Pulmonary artery endothelial cell (primary cell): ENCODE measurements around the gene NRCAM. TPM values are rescaled to one million over a fixed set of nuclear protein-coding genes. Genes with fewer than 3 reads are reported as not detected.
"Not testable (repeated sequence)": the region's sequence is repeated elsewhere in the genome, so short reads cannot be mapped to it uniquely, and the experiment has no call there.

Experiments used
- DNase-seq: peaks from one replicate; pipeline ENCODE4 v3.0.0-alpha.2; 2011; ENCODE audit warnings: low read depth, low spot score
- total RNA-seq: library from RNA; depleted of rRNA; stranded (reverse); fragments of >200 nt; gene quantifications from 2 replicates; pipeline ENCODE4 v1.2.3, GENCODE V29; 2014

NRCAM gene
- total RNA-seq, 1 donor from 2014 or later, result 87.2 TPM

GRCh38 chr7:108348913-108349312, 107.3 kb downstream of the NRCAM start:
- DNase-seq, result peak; percentile 20

GRCh38 chr7:108347616-108348015, 108.6 kb downstream of the NRCAM start:
- DNase-seq, result no peak

DNA sequence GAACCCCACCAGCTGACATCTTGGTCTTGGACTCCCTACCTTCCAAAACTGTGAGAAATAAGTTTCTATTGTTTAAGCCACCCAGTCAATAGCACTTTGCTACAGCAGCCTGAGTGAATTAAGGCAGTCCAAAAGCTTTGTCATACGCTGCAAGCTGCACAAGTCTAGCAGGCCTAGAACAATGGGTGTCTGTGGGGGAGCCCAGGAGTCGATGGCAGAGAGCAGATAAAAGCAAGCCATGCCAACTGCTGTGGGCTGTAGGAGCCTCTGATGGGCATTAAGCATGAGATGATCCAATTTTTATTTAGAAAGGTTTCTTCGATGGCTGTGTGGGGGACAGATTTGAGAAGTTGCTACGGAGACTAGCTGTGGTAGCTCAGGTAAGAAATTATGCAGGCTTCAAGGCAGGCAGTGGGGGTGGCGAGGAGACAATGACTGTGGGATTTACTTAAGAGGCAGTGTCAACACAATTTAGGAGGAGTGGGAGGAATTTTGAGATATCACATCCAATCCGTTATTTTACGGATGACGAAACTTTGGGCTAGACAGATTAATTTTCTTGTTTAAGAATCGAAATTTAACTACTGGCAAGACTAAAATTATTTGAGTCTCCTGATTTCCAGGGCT, 110.4 kb downstream of the NRCAM start:
- DNase-seq, result no peak

- DNase-seq, result no peak
Measured at GRCh38 chr7:108340856-108341411, 115.3 kb downstream of the NRCAM start.

- not testable (repeated sequence) for DNase-seq
Measured at GRCh38 chr7:108340406-108340805, 115.8 kb downstream of the NRCAM start.

DNA sequence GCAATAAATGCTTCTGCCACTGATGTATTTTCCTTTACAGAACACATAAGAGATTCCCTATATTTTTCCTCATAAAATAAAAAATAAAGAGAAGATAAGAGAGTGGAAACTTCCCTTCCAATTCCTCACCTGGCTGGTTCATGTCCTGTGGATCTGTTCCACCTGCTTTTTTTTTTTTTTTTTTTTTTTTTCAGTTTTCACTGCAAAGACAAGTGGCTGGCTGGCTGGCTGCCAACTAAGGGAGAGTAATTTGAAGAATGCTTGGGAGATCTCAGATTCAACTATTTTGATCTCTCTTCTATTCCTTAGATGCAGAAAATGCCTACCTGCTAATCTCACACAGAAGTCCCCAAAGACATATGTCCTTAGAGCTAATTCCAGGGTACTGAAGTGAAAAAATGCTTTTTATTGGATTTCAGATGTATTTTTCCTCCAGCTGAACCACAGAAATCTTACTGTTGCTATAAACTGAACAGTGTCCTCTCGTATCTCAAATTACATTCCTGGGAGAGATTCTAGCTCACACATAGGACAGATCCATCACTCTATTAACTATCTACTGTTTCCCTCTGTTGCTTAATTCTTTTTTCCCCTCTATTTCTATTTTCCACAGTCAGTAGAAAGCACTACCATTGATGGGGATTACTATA, 120.8 kb downstream of the NRCAM start:
- DNase-seq, result no peak

- no peak for DNase-seq
Measured at GRCh38 chr7:108332937-108333336, 123.3 kb downstream of the NRCAM start.

- no peak for DNase-seq
Measured at GRCh38 chr7:108331971-108332370, 124.3 kb downstream of the NRCAM start.

DNA sequence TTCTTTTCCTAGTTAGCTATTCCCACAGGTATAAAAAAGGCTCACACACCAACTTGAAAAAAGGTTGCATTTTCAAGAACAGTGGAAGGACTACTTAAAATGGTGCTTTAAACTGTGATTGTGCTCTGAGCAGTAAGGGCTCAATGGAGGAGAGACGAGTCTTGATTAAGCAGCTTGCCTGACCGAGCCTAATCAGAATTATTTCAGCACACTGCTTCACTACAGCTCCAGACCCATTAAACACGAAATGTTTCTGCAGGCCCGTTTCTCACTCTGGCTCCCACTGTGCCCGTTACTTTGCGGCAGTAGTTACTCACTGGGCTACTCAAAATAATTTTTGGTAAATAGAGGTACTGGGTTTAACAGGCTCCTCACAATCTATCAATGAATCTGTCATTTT, 126.0 kb downstream of the NRCAM start:
- DNase-seq, result no peak

DNA sequence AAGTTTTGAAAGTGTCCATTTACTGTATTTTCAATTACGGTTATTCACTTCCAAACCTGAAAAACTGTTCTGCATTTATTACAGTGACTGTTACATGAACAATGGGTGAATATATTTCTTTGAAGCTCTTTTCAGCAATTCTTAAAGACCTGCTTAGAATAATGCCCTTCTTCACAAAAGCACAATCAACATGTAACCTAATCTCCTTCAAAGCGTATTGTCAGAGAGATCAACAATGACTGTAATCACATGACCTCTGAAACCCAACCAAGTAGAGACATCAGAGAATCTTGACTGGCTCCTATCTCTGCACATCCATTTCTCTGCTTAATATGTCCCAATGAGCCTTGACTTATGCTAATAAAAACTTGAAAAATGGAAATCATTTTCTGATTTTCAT, 126.7 kb downstream of the NRCAM start:
- no peak for DNase-seq

DNA sequence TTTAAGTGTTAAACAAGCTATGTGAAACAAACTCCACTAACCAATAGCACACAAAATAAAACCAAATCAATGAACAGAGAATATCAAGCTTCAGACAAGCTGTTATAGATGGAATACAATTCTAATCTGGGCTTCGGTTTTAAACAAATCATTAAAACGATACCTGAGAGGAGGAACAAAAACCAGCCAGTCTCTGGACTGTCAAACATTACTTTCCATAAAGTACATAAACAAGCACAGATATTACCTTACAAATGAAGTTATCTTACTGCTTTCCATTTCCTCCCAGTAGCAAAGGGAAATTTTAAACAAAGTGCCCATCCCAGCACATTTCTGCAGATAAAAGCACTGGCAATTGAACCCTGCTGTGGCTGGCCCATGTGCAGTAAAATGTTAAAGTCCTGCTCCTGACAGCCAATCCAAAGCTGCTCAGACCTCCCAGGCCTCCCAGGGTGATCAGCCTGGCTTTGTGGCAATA, 128.0 kb downstream of the NRCAM start:
- DNase-seq, result no peak

DNA sequence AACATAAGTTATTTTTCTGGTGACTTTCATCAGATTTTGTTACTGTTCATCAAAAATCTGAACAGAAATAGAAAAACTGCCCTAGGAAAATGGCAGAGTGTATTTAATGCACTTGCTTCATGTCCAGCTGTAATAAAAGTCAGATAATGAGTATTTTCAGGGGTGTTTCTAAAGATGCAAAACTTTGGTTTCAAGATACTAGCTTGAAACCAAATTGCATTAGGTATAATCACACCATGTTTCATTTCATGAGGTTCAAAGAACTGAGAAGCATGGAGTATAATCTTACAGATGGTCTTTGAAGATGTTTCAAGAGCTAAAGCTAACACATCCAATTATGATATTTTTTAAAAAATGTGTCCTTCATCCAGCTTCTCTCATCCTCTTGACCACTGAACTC, 128.9 kb downstream of the NRCAM start:
- no peak for DNase-seq

DNA sequence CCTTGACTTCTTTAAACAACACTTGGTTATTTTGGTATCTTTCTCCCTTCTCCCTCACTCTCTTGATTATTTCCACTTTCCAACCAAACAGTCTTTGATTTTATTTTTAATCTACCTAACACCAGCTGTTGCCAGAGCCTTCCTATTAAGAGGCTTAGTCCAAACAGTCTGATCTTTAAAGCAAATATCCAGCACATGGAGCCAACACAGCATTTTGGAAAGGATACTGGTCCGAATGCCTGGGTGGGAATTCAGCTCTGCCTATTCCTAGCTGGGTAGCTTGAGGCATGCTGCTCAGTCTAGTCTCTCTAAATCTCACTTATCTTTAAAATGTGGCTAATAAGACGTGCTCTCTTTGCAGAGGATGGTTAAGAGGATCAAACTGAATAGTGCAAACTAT, 129.3 kb downstream of the NRCAM start:
- DNase-seq, result no peak

DNA sequence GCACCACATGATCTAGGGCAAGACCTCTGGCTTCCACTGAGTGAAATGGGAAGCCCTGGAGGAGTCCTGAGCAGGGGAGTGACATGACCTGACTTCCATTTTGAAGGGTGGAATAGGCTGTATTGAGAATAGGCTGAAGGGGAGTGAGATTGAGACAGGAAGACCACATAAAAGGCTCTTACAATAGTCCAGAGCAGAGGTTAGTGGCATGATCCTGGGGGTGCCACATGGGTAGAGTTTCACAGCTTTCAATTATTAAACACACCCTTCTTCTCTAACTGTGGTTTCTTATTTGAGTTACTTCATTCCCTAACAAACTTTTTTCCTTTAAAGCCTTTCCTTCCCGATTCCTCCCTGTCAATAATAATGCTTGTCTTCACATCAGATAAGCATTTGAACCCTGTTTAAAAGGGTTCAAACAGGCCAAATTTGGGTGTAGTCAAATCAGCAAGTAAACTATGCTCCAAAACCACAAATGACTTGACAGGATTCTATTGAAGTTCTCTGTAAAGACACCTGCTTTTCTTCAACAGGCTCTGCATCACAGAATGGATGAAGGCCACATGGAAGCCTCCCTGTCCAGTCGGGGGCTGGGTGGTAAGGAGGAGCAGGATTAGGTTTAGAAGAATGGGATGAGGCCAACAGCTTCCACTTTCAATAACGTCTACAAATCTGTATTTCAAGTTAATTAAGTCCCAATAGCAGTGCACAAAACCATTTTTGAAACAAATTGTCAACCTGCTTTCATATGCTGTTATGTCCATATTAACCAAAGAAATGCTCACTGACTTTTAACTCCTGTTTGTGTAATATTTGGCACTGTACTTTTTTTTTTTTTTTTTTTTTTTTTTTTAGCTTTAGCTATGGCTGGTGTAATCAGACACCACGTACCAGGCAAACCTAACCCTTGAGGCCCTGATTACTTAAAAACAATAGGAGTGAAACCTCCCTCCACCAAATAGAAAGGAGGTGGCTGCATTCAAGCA, 131.9 kb downstream of the NRCAM start:
- DNase-seq, result no peak

DNA sequence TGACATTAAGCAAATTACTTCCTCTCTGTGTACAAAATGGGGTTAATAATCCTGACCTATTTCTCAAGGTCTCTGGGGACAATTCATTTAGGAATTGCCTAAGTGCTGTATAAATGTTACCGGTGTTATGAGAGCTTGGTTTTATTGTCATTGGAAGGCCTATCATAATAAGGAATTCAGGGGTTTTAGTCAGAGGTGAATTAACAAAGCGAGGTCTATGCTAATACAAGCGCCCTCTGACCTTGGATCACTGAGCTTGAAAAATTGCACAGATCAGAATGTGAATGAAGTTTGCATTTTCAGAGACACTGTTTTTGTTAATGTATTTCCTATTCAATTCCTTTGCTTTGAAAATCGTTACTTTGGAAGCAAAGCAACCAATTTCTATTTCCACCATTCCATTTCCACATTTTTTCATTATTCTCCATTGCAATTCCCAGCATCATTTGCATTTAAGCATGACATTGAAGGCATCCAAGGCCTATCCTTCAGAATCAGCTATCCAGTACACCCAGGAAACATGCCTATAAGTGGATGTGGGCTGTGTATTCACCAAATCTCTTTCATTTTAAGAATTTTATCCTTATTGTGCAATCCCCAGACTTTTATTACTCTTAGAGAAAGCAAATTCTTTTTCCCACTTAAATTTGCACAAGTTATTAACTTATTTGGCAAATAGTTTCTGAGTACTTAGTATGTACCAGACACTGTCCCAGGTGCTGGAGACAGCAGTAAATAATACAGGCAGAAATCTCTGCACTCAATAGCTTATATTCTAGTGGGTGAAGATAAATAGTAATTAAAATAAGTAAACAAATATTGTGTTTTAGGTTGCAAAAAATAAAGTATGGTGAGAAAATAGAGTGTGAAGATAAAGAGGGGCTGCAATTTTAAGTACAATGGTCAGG, 133.1 kb downstream of the NRCAM start:
- DNase-seq, result no peak

GRCh38 chr7:108322046-108322445, 134.2 kb downstream of the NRCAM start:
- DNase-seq, result no peak

DNA sequence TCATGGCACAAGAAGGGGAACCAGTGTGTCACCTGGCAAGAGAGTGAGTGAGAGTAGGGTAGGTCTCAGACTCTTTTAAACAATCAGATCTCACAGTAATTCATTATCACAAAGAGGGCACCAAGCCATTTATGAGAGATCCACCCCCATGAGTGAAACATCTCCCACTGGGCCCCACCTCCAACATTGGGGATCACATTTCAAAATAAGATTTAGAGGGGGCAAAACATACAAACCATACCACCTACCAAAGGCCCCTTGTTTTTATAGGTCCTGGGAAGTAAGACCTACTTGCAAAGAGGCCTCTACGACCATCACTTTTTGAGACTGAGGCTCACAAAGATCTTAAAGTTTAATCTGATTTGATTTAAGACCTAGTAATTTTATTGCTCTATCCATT, 134.9 kb downstream of the NRCAM start:
- no peak for DNase-seq

- no peak for DNase-seq
Measured at GRCh38 chr7:108316708-108317107, 139.5 kb downstream of the NRCAM start.

GRCh38 chr7:108314551-108314950, 141.7 kb downstream of the NRCAM start:
- DNase-seq, result no peak

- DNase-seq, result no peak
Measured at GRCh38 chr7:108314049-108314448, 142.2 kb downstream of the NRCAM start.

DNA sequence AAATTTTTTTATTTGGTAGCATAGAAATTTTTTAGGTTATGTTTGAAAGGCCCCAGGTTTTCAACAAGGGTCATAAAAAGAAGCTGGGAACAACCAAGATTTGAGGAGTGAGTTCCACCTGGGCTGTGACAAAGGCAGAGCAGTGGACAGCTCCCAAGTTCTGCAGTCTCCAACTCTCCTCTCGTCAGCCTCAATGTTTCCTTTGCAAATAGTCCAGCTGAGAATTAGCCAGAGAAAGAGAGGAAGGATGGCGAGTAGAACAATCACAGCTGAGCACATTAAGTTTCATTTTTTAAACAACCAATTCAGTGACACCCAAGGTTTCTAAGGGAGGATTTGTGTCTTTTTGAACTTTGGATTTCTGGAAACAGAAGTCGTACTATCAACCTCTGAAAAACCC, 143.2 kb downstream of the NRCAM start:
- no peak for DNase-seq
